ENCODE measurements around the gene ITPRID1. TPM values are rescaled to one million over a fixed set of nuclear protein-coding genes. Genes with fewer than 3 reads are reported as not detected.

The ITPRID1 gene
- total and polyA plus RNA-seq, 9 of the 15 experiments (the other 6 are each of a cell fraction or from before 2014, with no cell fraction given), result not detected

DNA sequence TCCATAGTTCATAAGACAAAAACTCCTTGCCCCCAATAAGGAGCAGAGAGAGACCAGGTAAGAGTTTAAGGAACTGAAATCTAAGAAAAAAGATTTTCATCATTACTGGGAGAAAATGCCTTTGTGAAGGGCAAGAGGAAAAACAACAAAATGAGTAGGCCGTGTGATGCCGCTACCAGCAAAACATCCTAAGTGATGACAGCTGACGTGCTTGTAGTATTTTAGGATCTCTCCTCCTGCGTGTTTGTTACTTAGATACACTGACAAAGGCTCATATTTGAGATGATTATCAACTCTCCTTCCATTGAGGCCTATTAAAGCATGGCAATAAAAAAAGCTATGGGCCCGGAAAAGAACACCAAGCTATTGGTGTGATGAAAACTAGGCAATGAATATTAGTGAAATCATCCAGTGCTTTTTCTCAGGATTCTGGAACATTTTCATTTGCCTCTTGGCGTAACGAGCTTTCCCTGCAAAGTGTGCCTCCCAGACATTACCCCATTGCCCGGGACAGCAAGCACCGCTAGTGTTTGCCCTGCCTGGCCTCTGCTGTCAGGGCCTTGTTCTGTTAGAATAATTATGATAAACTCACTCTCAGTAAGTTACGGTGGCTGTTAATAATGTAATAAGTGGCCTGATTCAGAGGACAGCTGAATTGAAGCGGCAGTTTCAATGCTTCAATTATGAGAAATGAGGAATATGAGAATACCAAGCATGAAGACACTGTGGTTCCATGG, 36.8 kb upstream of the ITPRID1 start (continued):
- TF ChIP-seq, protein P1, sequence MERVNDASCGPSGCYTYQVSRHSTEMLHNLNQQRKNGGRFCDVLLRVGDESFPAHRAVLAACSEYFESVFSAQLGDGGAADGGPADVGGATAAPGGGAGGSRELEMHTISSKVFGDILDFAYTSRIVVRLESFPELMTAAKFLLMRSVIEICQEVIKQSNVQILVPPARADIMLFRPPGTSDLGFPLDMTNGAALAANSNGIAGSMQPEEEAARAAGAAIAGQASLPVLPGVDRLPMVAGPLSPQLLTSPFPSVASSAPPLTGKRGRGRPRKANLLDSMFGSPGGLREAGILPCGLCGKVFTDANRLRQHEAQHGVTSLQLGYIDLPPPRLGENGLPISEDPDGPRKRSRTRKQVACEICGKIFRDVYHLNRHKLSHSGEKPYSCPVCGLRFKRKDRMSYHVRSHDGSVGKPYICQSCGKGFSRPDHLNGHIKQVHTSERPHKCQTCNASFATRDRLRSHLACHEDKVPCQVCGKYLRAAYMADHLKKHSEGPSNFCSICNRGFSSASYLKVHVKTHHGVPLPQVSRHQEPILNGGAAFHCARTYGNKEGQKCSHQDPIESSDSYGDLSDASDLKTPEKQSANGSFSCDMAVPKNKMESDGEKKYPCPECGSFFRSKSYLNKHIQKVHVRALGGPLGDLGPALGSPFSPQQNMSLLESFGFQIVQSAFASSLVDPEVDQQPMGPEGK (CRISPR knock-in tag; IDR thresholded peaks at IDR 0.05; ENCODE audit: borderline replicate concordance), result no peak
- TF ChIP-seq NUFIP1 (IDR thresholded peaks at IDR 0.05; ENCODE audit: partially characterized antibody), result no peak
- TF ChIP-seq IFI16 (CRISPR knock-in tag; IDR thresholded peaks at IDR 0.05), result no peak

- no peaks in the 10 kb centered on the region for H3K4me1 ChIP-seq (replicated peaks in 1 of 2; ENCODE audit: control insufficient read depth in 2 of 2, insufficient read depth in 2 of 2, low read length in 2 of 2)
- no peaks in the 10 kb centered on the region for H3K79me2 ChIP-seq (ENCODE audit: control insufficient read depth, insufficient read depth, low read length)
- in situ Hi-C loops (cut with MboI), result loop anchor here (25.0 kb wide), 1 partner anchor 341 kb away; no protein-coding TSS in a partner anchor
- no peaks in the 10 kb centered on the region for H3K36me3 ChIP-seq (ENCODE audit: control insufficient read depth, insufficient read depth, low read length)
- 2% methylated on average over 3 of the region's 3 CpGs for WGBS (ENCODE audit: insufficient coverage, low coverage, missing lambda C conversion rate)
- intact Hi-C loops (cut with micrococcal nuclease), result no loop called here
- H2AFZ ChIP-seq (ENCODE audit: low read depth, low read length), result no peak overlapping the region
- ATAC-seq (no peak), FAIRE-seq (no peak), DNase-seq (ENCODE audit: extremely low read depth in 1 of 4, low spot score in 3 of 4) (no peak)
- no peak overlapping the region for H3K9ac ChIP-seq (ENCODE audit: insufficient read depth in 1 of 2, low read depth in 2 of 2, low read length in 2 of 2)
- CTCF ChIA-PET (ENCODE audit: low intra/inter-chr PET ratio), result no interaction called here
- no peaks in the 10 kb centered on the region for H3K27me3 ChIP-seq (ENCODE audit: control insufficient read depth in 2 of 2, insufficient read depth in 2 of 2, low read length in 2 of 2)
- no peaks in the 10 kb centered on the region for H3K9me3 ChIP-seq (replicated peaks; ENCODE audit: control insufficient read depth, insufficient read depth, low read depth, low read length)
- H3K27ac ChIP-seq (ENCODE audit: extremely low read depth, low read depth, low read length), result no peak overlapping the region
- POLR2A ChIA-PET, result no interaction called here
- no peak overlapping the region for H3K4me2 ChIP-seq (ENCODE audit: insufficient read depth, low read length)
- H3K9me1 ChIP-seq (ENCODE audit: control insufficient read depth, insufficient read depth, low read length), result no peaks in the 10 kb centered on the region
- no peak overlapping the region for H3K4me3 ChIP-seq
- H4K20me1 ChIP-seq (replicated peaks; ENCODE audit: control insufficient read depth, insufficient read depth, low read length), result no peaks in the 10 kb centered on the region
- TF ChIP-seq DACH1 (IDR thresholded peaks at IDR 0.05; ENCODE audit: partially characterized antibody) (no peak), RHOXF2B (CRISPR knock-in tag; conservative IDR thresholded peaks at IDR 0.05) (no peak), ZNF354B (CRISPR knock-in tag; IDR thresholded peaks at IDR 0.05) (no peak), ZNF830 (CRISPR knock-in tag; IDR thresholded peaks at IDR 0.05) (no peak), TEAD2 (tag; IDR thresholded peaks at IDR 0.05) (no peak), ZBTB9 (CRISPR knock-in tag; IDR thresholded peaks at IDR 0.05) (no peak), HOMEZ (CRISPR knock-in tag; IDR thresholded peaks at IDR 0.05) (no peak), ZNF124 (CRISPR knock-in tag; IDR thresholded peaks at IDR 0.05) (no peak), KLF6 (CRISPR knock-in tag; IDR thresholded peaks at IDR 0.05; ENCODE audit: borderline replicate concordance) (no peak), ZNF324 (CRISPR knock-in tag; IDR thresholded peaks at IDR 0.05) (no peak), TCF7L2 (IDR thresholded peaks at IDR 0.05; ENCODE audit: low read depth, low read length) (no peak), RBFOX2 (IDR thresholded peaks at IDR 0.05; ENCODE audit: low read depth, low read length) (no peak), ZNF197 (CRISPR knock-in tag; IDR thresholded peaks at IDR 0.05; ENCODE audit: low read depth) (no peak)
- no TSS peak for BruUV-seq (replicated peaks)
Observed at GRCh38 chr7:31478018-31478417, 35.9 kb upstream of the ITPRID1 start.
